Measurements from ENCODE around the gene LITAFD.
A peak's percentile ranks its signal among the peaks of the same experiment; 100 is the strongest.

Gene LITAFD

DNA sequence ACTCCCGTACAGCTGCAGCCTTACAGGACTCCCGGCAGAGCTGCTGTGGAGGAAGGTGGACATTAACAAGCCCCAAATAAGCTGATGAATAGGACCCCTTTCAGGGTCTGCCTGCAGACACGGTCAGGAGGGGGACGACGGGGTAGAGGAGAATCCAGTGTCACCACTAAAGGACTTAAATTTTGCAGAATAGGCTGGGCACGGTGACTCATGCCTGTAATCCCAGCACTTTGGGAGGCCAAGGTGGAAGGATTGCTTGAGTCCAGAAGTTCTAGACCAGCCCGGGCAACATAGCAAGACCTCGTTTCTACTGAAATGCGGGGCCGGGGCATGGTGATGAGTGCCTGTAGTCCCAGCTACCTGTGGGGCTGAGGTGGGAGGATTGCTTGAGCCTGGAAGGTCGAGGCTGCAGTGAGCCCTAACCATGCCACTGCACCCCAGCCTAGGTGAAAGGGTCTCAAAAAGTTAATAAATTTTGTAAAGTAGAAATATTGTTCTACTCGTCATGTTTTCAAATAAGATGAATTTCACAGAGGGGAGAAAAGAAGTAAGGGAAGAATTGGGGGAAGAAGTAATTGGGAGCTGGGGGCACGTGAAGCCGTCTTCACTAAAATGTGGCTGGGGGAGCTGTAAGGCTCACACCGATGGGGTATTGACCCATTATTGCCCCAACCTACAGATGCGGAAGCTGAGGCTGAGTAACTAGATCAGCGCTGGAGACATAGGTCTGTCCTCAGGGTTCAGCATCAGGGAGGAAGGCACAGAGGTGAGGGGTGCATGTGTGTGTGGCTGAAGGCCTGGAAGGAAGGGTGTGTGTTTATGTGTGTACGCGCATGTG is 4.7 kb downstream of the LITAFD start:
- H3K4me1 ChIP-seq (ENCODE audit: control insufficient read depth, insufficient read depth, low read length, unreplicated experiment): peaks cover 44% of the 10 kb centered on the region
- no peaks in the 10 kb centered on the region for H3K27me3 ChIP-seq (ENCODE audit: insufficient read depth, low read length)
- H3K27ac ChIP-seq (ENCODE audit: low read depth, low read length): peak overlapping the region; percentile 71; the same call in 1 of the 2 replicates
- H3K36me3 ChIP-seq (ENCODE audit: insufficient read depth, low read length): 0 out of 2 replicates have a peak, but pooled peaks cover 3% of the 10 kb centered on the region
- H3K79me2 ChIP-seq (ENCODE audit: control insufficient read depth, insufficient read depth, low read length, unreplicated experiment): no peaks in the 10 kb centered on the region
- H2AFZ ChIP-seq (ENCODE audit: low read length, unreplicated experiment): no peak overlapping the region
- H3K4me3 ChIP-seq (ENCODE audit: low read depth, low read length): no peak overlapping the region

DNA sequence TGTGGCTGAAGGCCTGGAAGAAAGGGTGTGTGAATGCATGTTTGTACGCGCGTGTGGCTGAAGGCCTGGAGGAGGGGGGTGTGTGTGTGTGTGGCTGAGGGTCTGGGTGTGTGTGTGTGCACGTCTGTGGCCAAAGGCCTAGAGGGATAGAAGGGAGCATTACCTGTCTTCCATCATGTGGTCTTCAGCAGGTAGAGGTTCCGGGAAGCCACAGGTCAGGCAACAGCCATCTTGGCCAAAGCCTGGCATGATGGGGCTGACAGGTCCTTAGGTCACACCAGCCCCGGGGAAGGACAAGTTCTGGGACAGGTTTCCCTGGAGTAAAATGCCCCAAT is 5.2 kb downstream of the LITAFD start:
- Histone ChIP-seq H3K4me3 (ENCODE audit: low read depth, low read length) (no peak overlapping the region), H3K27me3 (ENCODE audit: insufficient read depth, low read length) (no peaks in the 10 kb centered on the region), H3K27ac (ENCODE audit: low read depth, low read length) (no peak overlapping the region), H3K79me2 (ENCODE audit: control insufficient read depth, insufficient read depth, low read length, unreplicated experiment) (no peaks in the 10 kb centered on the region), H2AFZ (ENCODE audit: low read length, unreplicated experiment) (no peak overlapping the region), H3K4me1 (ENCODE audit: control insufficient read depth, insufficient read depth, low read length, unreplicated experiment) (peaks cover 44% of the 10 kb centered on the region), H3K36me3 (ENCODE audit: insufficient read depth, low read length) (0 out of 2 replicates have a peak, but pooled peaks cover 3% of the 10 kb centered on the region)

- no peak overlapping the region for H3K4me3 ChIP-seq (ENCODE audit: low read depth, low read length)
Observed at GRCh38 chr16:8887952-8888560, 5.9 kb downstream of the LITAFD start.

DNA sequence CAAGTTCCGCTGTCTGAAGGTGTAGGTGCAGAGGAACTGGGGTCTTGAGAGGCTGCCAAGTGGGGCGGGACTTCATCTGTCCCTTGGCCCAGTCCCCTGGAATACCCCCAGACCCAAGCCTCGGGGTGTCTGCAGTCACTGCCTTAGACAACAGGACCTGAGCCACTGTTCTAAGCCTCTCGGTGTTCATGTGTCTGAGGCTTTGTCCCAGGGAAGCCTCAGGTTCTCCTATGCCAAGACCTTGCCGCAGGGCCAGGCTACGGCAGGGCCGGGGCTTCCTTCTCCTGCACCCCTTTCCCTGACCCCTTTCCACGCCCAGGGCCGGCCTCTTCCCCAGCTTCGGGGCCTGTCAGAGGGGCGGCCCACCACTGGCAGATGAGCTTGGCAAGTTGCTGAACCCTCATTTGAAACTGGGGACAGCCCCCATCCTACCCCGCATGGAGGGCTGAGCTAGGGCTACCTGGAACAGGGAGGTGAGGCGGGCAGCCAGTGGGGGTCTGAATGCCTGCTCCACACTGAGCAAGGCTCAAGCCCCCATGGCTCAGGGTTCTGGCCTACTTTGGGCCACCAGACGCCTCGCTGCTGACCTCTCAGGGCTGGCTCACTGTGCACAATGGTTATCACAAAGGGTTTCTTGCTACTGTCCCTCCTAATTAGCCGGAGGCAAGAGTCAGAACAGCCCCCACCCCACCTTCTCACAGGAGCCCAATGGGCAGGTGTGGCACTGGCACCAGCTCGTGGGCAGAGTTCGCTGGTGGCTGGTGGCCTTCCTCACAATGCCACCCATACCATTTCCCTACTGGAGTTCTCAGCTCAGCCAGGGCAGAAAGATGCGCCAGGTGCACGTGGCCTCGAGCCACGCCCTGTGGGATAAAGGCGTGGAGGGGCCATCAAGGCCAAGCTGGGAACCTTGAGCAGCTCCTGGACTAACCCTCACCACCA is 7.1 kb downstream of the LITAFD start:
- Histone ChIP-seq H3K4me3 (ENCODE audit: low read depth, low read length) (no peak overlapping the region), H3K79me2 (ENCODE audit: control insufficient read depth, insufficient read depth, low read length, unreplicated experiment) (no peaks in the 10 kb centered on the region), H3K27ac (ENCODE audit: low read depth, low read length) (no peak overlapping the region), H3K4me1 (ENCODE audit: control insufficient read depth, insufficient read depth, low read length, unreplicated experiment) (peaks cover 41% of the 10 kb centered on the region), H3K36me3 (ENCODE audit: insufficient read depth, low read length) (peaks cover 18% of the 10 kb centered on the region), H3K27me3 (ENCODE audit: insufficient read depth, low read length) (no peaks in the 10 kb centered on the region), H2AFZ (ENCODE audit: low read length, unreplicated experiment) (no peak overlapping the region)

More at GRCh38 chr16:8887952-8888560, 5.9 kb downstream of the LITAFD start:
- no peaks in the 10 kb centered on the region for H3K79me2 ChIP-seq (ENCODE audit: control insufficient read depth, insufficient read depth, low read length, unreplicated experiment)
- H3K27me3 ChIP-seq (ENCODE audit: insufficient read depth, low read length): no peaks in the 10 kb centered on the region
- H3K4me1 ChIP-seq (ENCODE audit: control insufficient read depth, insufficient read depth, low read length, unreplicated experiment): peaks cover 44% of the 10 kb centered on the region
- no peak overlapping the region for H3K27ac ChIP-seq (ENCODE audit: low read depth, low read length)
- peaks cover 7% of the 10 kb centered on the region; the same call in 1 of the 2 replicates for H3K36me3 ChIP-seq (ENCODE audit: insufficient read depth, low read length)
- no peak overlapping the region for H2AFZ ChIP-seq (ENCODE audit: low read length, unreplicated experiment)

DNA sequence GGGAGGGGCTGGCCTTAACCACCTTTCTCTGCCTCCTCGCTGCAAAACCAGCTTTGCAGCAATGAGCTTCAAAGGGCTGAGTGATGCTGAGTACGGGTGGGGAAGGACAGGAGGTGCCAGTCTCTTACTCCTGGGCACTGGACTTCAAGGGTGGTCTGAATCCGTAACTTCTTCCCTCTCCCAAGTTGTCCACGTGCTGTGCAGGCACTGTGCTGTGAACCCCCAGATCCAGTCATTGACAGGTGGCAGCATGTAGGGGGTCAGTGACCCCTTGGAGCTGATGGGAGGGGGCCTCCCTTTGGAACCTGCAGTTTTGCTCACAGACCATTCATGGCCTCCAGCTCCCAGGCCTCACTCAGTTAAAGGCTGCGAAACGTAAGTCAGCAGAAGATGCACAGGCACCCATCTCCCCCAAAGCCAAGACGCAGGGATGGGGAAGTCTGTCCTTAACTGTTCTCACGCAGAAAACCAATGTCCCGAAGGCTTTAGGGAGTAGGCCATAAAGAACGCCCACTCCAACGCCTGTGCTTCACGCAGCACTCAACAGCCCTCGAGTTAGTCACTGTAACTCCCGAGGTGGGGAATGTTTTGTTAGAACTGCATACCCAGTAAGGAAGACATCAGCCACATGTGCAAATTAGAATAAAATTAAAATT is 7.9 kb downstream of the LITAFD start:
- H3K79me2 ChIP-seq (ENCODE audit: control insufficient read depth, insufficient read depth, low read length, unreplicated experiment): no peaks in the 10 kb centered on the region
- peaks cover 36% of the 10 kb centered on the region for H3K4me1 ChIP-seq (ENCODE audit: control insufficient read depth, insufficient read depth, low read length, unreplicated experiment)
- peaks cover 25% of the 10 kb centered on the region for H3K36me3 ChIP-seq (ENCODE audit: insufficient read depth, low read length)
- H3K27ac ChIP-seq (ENCODE audit: low read depth, low read length): no peak overlapping the region
- no peak overlapping the region for H2AFZ ChIP-seq (ENCODE audit: low read length, unreplicated experiment)
- H3K4me3 ChIP-seq (ENCODE audit: low read depth, low read length): no peak overlapping the region
- no peaks in the 10 kb centered on the region for H3K27me3 ChIP-seq (ENCODE audit: insufficient read depth, low read length)

DNA sequence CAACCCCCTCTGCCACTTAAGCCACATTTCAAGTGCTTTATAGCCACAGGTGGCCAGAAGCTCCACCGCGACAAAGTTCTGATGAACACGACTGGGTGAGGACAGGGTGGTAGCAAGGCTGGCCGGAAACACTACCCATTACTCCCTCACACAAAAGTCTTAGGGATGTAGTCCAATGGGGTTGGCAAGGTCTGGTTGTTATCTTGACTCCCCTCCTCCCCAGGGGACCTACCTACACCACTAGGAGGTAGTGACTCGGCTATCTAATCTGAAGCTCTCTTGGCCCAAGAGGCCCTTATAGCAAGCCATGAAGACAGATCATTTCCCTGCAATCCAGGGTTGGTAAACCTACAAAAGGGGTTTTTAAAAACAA is 8.4 kb downstream of the LITAFD start:
- Histone ChIP-seq H3K27me3 (ENCODE audit: insufficient read depth, low read length) (no peaks in the 10 kb centered on the region), H3K36me3 (ENCODE audit: insufficient read depth, low read length) (peaks cover 30% of the 10 kb centered on the region), H3K79me2 (ENCODE audit: control insufficient read depth, insufficient read depth, low read length, unreplicated experiment) (no peaks in the 10 kb centered on the region), H3K4me1 (ENCODE audit: control insufficient read depth, insufficient read depth, low read length, unreplicated experiment) (peaks cover 31% of the 10 kb centered on the region), H2AFZ (ENCODE audit: low read length, unreplicated experiment) (no peak overlapping the region), H3K4me3 (ENCODE audit: low read depth, low read length) (no peak overlapping the region), H3K27ac (ENCODE audit: low read depth, low read length) (no peak overlapping the region)

- no peak overlapping the region for H2AFZ ChIP-seq (ENCODE audit: low read length, unreplicated experiment)
- H3K36me3 ChIP-seq (ENCODE audit: insufficient read depth, low read length): peaks cover 30% of the 10 kb centered on the region
- H3K4me1 ChIP-seq (ENCODE audit: control insufficient read depth, insufficient read depth, low read length, unreplicated experiment): peaks cover 15% of the 10 kb centered on the region
- no peak overlapping the region for H3K27ac ChIP-seq (ENCODE audit: low read depth, low read length)
- H3K4me3 ChIP-seq (ENCODE audit: low read depth, low read length): no peak overlapping the region
- H3K27me3 ChIP-seq (ENCODE audit: insufficient read depth, low read length): no peaks in the 10 kb centered on the region
- no peaks in the 10 kb centered on the region for H3K79me2 ChIP-seq (ENCODE audit: control insufficient read depth, insufficient read depth, low read length, unreplicated experiment)
Observed at GRCh38 chr16:8892101-8892575, 10.0 kb downstream of the LITAFD start.

GRCh38 chr16:8893426-8893825 is 11.3 kb downstream of the LITAFD start:
- H3K27me3 ChIP-seq (ENCODE audit: insufficient read depth, low read length): no peaks in the 10 kb centered on the region
- no peak overlapping the region for H3K27ac ChIP-seq (ENCODE audit: low read depth, low read length)
- peaks cover 32% of the 10 kb centered on the region for H3K36me3 ChIP-seq (ENCODE audit: insufficient read depth, low read length)
- H3K4me1 ChIP-seq (ENCODE audit: control insufficient read depth, insufficient read depth, low read length, unreplicated experiment): peaks cover 5% of the 10 kb centered on the region
- H3K79me2 ChIP-seq (ENCODE audit: control insufficient read depth, insufficient read depth, low read length, unreplicated experiment): no peaks in the 10 kb centered on the region
- H3K4me3 ChIP-seq (ENCODE audit: low read depth, low read length): no peak overlapping the region
- no peak overlapping the region for H2AFZ ChIP-seq (ENCODE audit: low read length, unreplicated experiment)

GRCh38 chr16:8893976-8894690 is 12.0 kb downstream of the LITAFD start:
- Histone ChIP-seq H2AFZ (ENCODE audit: low read length, unreplicated experiment) (no peak overlapping the region), H3K4me3 (ENCODE audit: low read depth, low read length) (no peak overlapping the region), H3K36me3 (ENCODE audit: insufficient read depth, low read length) (peaks cover 36% of the 10 kb centered on the region), H3K4me1 (ENCODE audit: control insufficient read depth, insufficient read depth, low read length, unreplicated experiment) (no peaks in the 10 kb centered on the region), H3K27me3 (ENCODE audit: insufficient read depth, low read length) (no peaks in the 10 kb centered on the region), H3K79me2 (ENCODE audit: control insufficient read depth, insufficient read depth, low read length, unreplicated experiment) (no peaks in the 10 kb centered on the region), H3K27ac (ENCODE audit: low read depth, low read length) (no peak overlapping the region)
